ENCODE results near the gene CYP46A1. TPM values are rescaled to one million over a fixed set of nuclear protein-coding genes. Genes with fewer than 3 reads are reported as not detected.

Gene CYP46A1
- total and polyA plus RNA-seq, 3 donors from 2014 or later, result 2.5 to 4.6 (median 4.2) TPM

DNA sequence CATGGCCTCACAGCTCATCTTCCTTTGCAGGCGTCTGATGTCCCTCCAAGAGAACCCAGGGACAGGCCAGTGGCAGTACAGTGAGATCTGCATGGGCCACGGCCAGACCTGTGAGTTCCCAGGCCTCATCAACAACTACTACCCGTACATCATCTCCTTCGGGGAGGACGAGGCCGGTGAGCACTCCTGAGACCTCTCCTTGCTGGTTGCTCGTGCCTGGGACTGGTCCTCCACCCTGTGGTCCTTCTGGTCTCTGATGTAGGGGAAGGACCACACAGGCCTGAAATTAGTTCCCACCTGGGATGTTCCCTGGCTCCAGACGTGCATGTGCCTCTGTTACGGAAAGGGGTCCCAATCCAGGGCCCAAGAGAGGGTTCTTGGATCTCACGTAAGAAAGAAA, 21.3 kb upstream of the CYP46A1 start:
- intact Hi-C loops (cut with DNase I; ENCODE audit: low total_unique reads), result no loop called here

DNA sequence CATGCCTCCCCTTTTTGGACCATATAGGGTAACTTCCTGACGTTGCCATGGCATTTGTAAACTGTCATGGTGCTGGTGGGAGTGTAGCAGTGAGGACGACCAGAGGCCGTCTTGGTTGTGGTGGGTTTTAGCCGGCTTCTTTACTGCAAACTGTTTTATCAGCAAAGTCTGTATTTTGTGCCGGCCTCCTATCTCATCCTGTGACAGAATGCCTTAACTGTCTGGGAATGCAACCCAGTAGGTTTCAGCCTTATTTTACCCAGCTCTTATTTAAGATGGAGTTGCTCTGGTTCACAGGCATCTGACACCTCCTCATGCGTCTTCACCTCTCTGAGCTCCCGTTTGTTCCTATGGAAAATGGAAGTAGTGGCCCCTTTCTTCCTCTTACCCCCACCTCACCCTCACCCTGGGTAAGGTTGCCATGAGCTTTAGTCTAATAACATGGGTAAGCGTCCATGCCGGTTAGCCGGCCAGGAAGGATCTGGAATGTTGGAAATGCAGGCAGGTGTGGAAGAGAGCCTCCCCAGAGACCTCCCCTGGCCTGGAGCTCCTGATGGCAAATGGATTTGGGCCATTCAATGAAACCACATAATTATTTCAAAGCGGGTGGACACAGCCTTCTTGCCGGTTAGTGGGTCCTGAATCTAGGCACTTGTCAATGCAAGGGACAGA, 20.6 kb upstream of the CYP46A1 start:
- peaks cover 3% of the 10 kb centered on the region for H3K4me1 ChIP-seq
- DNase-seq, result no peak
- H3K36me3 ChIP-seq (ENCODE audit: low read depth, missing control alignments), result no peaks in the 10 kb centered on the region
- no peak overlapping the region for H3K4me3 ChIP-seq
- H3K27ac ChIP-seq, result no peak overlapping the region
- TF ChIP-seq, protein P1, sequence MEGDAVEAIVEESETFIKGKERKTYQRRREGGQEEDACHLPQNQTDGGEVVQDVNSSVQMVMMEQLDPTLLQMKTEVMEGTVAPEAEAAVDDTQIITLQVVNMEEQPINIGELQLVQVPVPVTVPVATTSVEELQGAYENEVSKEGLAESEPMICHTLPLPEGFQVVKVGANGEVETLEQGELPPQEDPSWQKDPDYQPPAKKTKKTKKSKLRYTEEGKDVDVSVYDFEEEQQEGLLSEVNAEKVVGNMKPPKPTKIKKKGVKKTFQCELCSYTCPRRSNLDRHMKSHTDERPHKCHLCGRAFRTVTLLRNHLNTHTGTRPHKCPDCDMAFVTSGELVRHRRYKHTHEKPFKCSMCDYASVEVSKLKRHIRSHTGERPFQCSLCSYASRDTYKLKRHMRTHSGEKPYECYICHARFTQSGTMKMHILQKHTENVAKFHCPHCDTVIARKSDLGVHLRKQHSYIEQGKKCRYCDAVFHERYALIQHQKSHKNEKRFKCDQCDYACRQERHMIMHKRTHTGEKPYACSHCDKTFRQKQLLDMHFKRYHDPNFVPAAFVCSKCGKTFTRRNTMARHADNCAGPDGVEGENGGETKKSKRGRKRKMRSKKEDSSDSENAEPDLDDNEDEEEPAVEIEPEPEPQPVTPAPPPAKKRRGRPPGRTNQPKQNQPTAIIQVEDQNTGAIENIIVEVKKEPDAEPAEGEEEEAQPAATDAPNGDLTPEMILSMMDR (IDR thresholded peaks at IDR 0.05), result no peak
- no peak for TF ChIP-seq POLR2A (IDR thresholded peaks at IDR 0.05)
- intact Hi-C loops (cut with DNase I; ENCODE audit: low total_unique reads), result no loop called here
- 82 to 88% methylated on average over 12 of the region's 12 CpGs for WGBS, 2 donors
- H3K27me3 ChIP-seq, result no peaks in the 10 kb centered on the region
- no peaks in the 10 kb centered on the region for H3K9me3 ChIP-seq

More for the DNA sequence above, 21.3 kb upstream of the CYP46A1 start:
- H3K9me3 ChIP-seq, result no peaks in the 10 kb centered on the region
- no peaks in the 10 kb centered on the region for H3K27me3 ChIP-seq
- no peak overlapping the region for H3K4me3 ChIP-seq
- TF ChIP-seq, protein P1 (IDR thresholded peaks at IDR 0.05), result no peak
- TF ChIP-seq POLR2A (IDR thresholded peaks at IDR 0.05), result no peak
- peaks cover 3% of the 10 kb centered on the region for H3K4me1 ChIP-seq
- no peak for DNase-seq
- 87 to 95% methylated on average over 5 to 10 of the region's 10 CpGs for WGBS, 2 donors
- no peak overlapping the region for H3K27ac ChIP-seq
- H3K36me3 ChIP-seq (ENCODE audit: low read depth, missing control alignments), result no peaks in the 10 kb centered on the region

DNA sequence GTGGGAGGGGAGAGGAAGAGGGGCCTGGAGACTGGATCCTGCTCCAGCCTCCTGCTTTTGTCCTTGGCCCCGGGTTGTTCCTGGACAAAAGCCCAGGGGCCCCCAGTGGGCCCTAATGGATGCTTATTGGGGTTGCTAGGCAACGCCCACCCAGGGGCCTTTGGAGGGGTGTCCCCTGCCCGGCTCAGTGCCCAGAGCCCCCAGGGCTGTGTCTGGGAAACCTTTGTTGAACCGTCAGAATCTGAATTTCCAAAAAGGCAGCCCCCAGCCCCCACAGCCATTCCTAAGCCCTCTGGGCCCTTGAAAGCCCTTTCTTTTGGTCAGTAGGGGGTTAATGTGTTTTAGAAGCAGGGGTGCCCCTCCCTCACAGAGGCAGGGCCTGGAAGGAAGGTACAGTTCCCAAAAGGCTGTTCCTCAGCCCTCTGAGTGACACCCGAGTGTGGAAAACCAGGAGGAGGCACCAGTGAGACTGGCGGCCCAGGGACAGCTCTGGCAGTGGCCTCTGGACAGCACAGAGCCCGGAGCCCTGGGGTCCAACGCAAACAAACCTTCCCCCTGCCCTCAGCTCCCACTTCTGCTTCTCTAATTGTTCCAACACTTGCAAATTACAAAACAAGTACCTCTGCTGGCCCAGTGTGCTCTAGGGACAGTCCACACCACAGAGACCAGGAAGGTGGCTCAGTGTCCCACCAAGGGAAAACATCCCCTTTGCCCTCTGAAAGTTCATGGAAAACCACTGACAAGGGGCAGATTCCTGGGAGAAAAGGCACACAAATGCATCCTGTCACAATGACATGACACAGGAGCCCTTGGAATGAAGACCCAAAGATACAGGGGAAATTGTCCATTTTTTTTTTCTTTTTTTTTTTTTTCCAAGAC, 19.8 kb upstream of the CYP46A1 start:
- peaks cover 3% of the 10 kb centered on the region for H3K4me1 ChIP-seq
- no peaks in the 10 kb centered on the region for H3K36me3 ChIP-seq (ENCODE audit: low read depth, missing control alignments)
- no peak for DNase-seq
- no peaks in the 10 kb centered on the region for H3K27me3 ChIP-seq
- no peak overlapping the region for H3K4me3 ChIP-seq
- no peak overlapping the region for H3K27ac ChIP-seq
- TF ChIP-seq, protein P1 (IDR thresholded peaks at IDR 0.05), result no peak
- TF ChIP-seq POLR2A (IDR thresholded peaks at IDR 0.05), result no peak
- no peaks in the 10 kb centered on the region for H3K9me3 ChIP-seq
- intact Hi-C loops (cut with DNase I; ENCODE audit: low total_unique reads), result no loop called here
- 59 to 75% methylated on average over 7 to 8 of the region's 8 CpGs for WGBS, 2 donors

DNA sequence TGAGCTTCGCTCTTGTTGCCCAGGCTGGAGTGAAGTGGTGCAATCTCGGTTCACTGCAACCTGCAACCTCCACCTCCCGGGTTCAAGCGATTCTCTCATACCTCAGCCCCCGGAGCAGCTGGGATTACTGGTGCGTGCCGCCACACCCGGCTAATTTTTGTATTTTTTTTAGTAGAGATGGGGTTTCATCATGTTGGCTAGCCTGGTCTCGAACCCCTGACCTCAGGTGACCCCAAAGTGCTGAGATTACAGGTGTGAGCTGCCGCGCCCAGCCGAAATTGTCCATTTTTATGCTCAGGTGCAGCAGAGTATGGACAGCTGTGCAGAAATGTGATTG, 19.2 kb upstream of the CYP46A1 start:
- DNase-seq, result no peak
- Histone ChIP-seq H3K4me3 (no peak overlapping the region), H3K27ac (no peak overlapping the region), H3K9me3 (no peaks in the 10 kb centered on the region), H3K27me3 (no peaks in the 10 kb centered on the region), H3K4me1 (peaks cover 2% of the 10 kb centered on the region), H3K36me3 (ENCODE audit: low read depth, missing control alignments) (no peaks in the 10 kb centered on the region)
- TF ChIP-seq POLR2A (IDR thresholded peaks at IDR 0.05), result no peak
- TF ChIP-seq, protein P1 (IDR thresholded peaks at IDR 0.05), result no peak
- WGBS, 2 donors, result 82 to 89% methylated on average over 12 of the region's 12 CpGs
- intact Hi-C loops (cut with DNase I; ENCODE audit: low total_unique reads), result no loop called here
